Measurements from ENCODE around the gene UROS.

Gene UROS

GRCh38 chr10:125820701-125821100 is 2.4 kb downstream of the UROS start:
- peaks cover 5% of the 10 kb centered on the region for H3K36me3 ChIP-seq (replicated peaks; ENCODE audit: low read depth, low read length)
- no peak overlapping the region for H3K4me2 ChIP-seq (ENCODE audit: low read length)
- no peak overlapping the region for H3K4me3 ChIP-seq (ENCODE audit: low read length)
- no peak for TF ChIP-seq EZH2phosphoT487 (IDR thresholded peaks at IDR 0.05; ENCODE audit: low read depth)
- TF ChIP-seq, protein P1, sequence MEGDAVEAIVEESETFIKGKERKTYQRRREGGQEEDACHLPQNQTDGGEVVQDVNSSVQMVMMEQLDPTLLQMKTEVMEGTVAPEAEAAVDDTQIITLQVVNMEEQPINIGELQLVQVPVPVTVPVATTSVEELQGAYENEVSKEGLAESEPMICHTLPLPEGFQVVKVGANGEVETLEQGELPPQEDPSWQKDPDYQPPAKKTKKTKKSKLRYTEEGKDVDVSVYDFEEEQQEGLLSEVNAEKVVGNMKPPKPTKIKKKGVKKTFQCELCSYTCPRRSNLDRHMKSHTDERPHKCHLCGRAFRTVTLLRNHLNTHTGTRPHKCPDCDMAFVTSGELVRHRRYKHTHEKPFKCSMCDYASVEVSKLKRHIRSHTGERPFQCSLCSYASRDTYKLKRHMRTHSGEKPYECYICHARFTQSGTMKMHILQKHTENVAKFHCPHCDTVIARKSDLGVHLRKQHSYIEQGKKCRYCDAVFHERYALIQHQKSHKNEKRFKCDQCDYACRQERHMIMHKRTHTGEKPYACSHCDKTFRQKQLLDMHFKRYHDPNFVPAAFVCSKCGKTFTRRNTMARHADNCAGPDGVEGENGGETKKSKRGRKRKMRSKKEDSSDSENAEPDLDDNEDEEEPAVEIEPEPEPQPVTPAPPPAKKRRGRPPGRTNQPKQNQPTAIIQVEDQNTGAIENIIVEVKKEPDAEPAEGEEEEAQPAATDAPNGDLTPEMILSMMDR (IDR thresholded peaks at IDR 0.05; ENCODE audit: low read depth, low read length), result no peak
- no peaks in the 10 kb centered on the region for H3K27me3 ChIP-seq (ENCODE audit: low read depth, low read length)
- H3K79me2 ChIP-seq (ENCODE audit: low read length), result peaks cover 55% of the 10 kb centered on the region
- H3K4me1 ChIP-seq (ENCODE audit: low read length), result peaks cover 17% of the 10 kb centered on the region
- H2AFZ ChIP-seq (ENCODE audit: low read depth, low read length), result no peak overlapping the region
- 0 out of 2 replicates have a peak, but pooled peaks cover 6% of the 10 kb centered on the region for H4K20me1 ChIP-seq (ENCODE audit: insufficient read depth, low read length)
- H3K9ac ChIP-seq (ENCODE audit: low read length), result no peak overlapping the region
- H3K9me3 ChIP-seq (ENCODE audit: insufficient read depth, low read length), result no peaks in the 10 kb centered on the region
- no peak overlapping the region for H3K27ac ChIP-seq (ENCODE audit: low read length)

- TF ChIP-seq, protein P1 (IDR thresholded peaks at IDR 0.05; ENCODE audit: low read depth, low read length), result no peak
- TF ChIP-seq EZH2phosphoT487 (IDR thresholded peaks at IDR 0.05; ENCODE audit: low read depth), result no peak
- H3K79me2 ChIP-seq (ENCODE audit: low read length), result peaks cover 22% of the 10 kb centered on the region
- H3K4me2 ChIP-seq (ENCODE audit: low read length), result no peak overlapping the region
Observed at GRCh38 chr10:125817337-125817946, 5.6 kb downstream of the UROS start.

DNA sequence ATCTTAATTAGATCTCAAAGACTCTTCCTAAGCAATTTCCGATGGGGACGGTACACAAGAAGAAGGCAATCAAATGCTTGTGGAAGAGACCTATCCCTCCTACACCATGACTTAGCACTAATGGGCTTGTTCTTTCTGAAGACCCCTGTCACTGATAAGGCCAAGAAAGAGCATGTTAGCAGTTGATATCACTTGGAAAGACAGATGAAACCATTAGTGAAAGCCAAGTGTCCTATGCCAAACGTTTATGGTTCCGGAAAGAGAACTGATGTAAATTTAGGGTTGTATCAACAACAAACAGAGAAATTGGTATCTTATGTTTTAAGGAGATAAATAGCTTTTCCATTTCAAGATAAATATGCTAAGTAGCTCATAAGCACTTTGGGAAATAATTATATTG is 6.5 kb downstream of the UROS start:
- H3K27me3 ChIP-seq (ENCODE audit: low read depth, low read length), result no peaks in the 10 kb centered on the region
- no peaks in the 10 kb centered on the region for H3K9me3 ChIP-seq (ENCODE audit: insufficient read depth, low read length)
- TF ChIP-seq EZH2phosphoT487 (IDR thresholded peaks at IDR 0.05; ENCODE audit: low read depth), result no peak
- TF ChIP-seq, protein P1 (IDR thresholded peaks at IDR 0.05; ENCODE audit: low read depth, low read length), result no peak
- peaks cover 3% of the 10 kb centered on the region for H3K36me3 ChIP-seq (replicated peaks; ENCODE audit: low read depth, low read length)
- no peak overlapping the region for H3K27ac ChIP-seq (ENCODE audit: low read length)
- no peak overlapping the region for H3K9ac ChIP-seq (ENCODE audit: low read length)
- no peak overlapping the region for H2AFZ ChIP-seq (ENCODE audit: low read depth, low read length)
- no peaks in the 10 kb centered on the region for H4K20me1 ChIP-seq (ENCODE audit: insufficient read depth, low read length)
- peaks cover 3% of the 10 kb centered on the region; the same call in 1 of the 2 replicates for H3K4me1 ChIP-seq (ENCODE audit: low read length)
- H3K4me3 ChIP-seq (ENCODE audit: low read length), result no peak overlapping the region
- no peak overlapping the region for H3K4me2 ChIP-seq (ENCODE audit: low read length)
- H3K79me2 ChIP-seq (ENCODE audit: low read length), result peaks cover 13% of the 10 kb centered on the region

More at GRCh38 chr10:125817337-125817946, 5.6 kb downstream of the UROS start:
- H3K9ac ChIP-seq (ENCODE audit: low read length), result no peak overlapping the region
- H2AFZ ChIP-seq (ENCODE audit: low read depth, low read length), result no peak overlapping the region
- no peaks in the 10 kb centered on the region for H3K27me3 ChIP-seq (ENCODE audit: low read depth, low read length)
- H3K27ac ChIP-seq (ENCODE audit: low read length), result no peak overlapping the region
- H3K4me1 ChIP-seq (ENCODE audit: low read length), result peaks cover 9% of the 10 kb centered on the region; the same call in 1 of the 2 replicates
- no peaks in the 10 kb centered on the region for H4K20me1 ChIP-seq (ENCODE audit: insufficient read depth, low read length)
- H3K4me3 ChIP-seq (ENCODE audit: low read length), result no peak overlapping the region
- H3K36me3 ChIP-seq (replicated peaks; ENCODE audit: low read depth, low read length), result peaks cover 3% of the 10 kb centered on the region
- no peaks in the 10 kb centered on the region for H3K9me3 ChIP-seq (ENCODE audit: insufficient read depth, low read length)

- no peak overlapping the region for H3K4me2 ChIP-seq (ENCODE audit: low read length)
- no peak overlapping the region for H3K9ac ChIP-seq (ENCODE audit: low read length)
- peaks cover 5% of the 10 kb centered on the region for H3K79me2 ChIP-seq (ENCODE audit: low read length)
- TF ChIP-seq EZH2phosphoT487 (IDR thresholded peaks at IDR 0.05; ENCODE audit: low read depth), result no peak
- TF ChIP-seq, protein P1 (IDR thresholded peaks at IDR 0.05; ENCODE audit: low read depth, low read length), result no peak
- peaks cover 6% of the 10 kb centered on the region for H3K36me3 ChIP-seq (replicated peaks; ENCODE audit: low read depth, low read length)
- no peaks in the 10 kb centered on the region; the same call in 1 of the 2 replicates for H3K4me1 ChIP-seq (ENCODE audit: low read length)
- no peak overlapping the region for H3K27ac ChIP-seq (ENCODE audit: low read length)
- no peaks in the 10 kb centered on the region for H3K27me3 ChIP-seq (ENCODE audit: low read depth, low read length)
- H3K9me3 ChIP-seq (ENCODE audit: insufficient read depth, low read length), result no peaks in the 10 kb centered on the region
- H2AFZ ChIP-seq (ENCODE audit: low read depth, low read length), result no peak overlapping the region
- H4K20me1 ChIP-seq (ENCODE audit: insufficient read depth, low read length), result no peaks in the 10 kb centered on the region
- H3K4me3 ChIP-seq (ENCODE audit: low read length), result no peak overlapping the region
Observed at GRCh38 chr10:125815764-125816163, 7.3 kb downstream of the UROS start.

Measured in OCI-LY3 (cell line).